NOMO-1 treated with dmso at 0.1 percent for 144 hours (cell line): ENCODE results near the gene IMMP2L.

Source experiments
- DNase-seq: peaks from one replicate; lab custom pipeline; 2025; ENCODE audit not compliant: unreplicated experiment; lab: John Stamatoyannopoulos, UW

Gene IMMP2L

GRCh38 chr7:110839866-110840265 is 722.4 kb downstream of the IMMP2L start:
- DNase-seq: no peak

DNA sequence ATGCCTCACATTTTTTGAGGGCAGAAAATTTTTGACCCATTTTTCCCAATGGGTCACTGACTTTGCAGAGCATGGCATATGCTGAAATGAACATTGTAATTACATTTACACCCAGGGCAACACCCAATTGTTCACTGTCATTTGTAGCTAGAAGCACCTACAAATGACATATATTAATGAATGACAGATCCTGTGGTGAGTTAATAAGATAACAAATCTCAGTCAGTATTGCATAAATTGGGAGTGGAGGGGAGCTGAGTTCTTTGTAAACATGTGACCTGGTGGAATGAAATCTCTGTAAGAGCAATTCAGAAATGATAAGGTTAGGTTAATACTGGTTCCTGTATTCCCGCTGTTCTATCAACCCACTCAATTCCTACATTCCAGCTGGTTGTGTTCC is 726.4 kb downstream of the IMMP2L start:
- no peak for DNase-seq

DNA sequence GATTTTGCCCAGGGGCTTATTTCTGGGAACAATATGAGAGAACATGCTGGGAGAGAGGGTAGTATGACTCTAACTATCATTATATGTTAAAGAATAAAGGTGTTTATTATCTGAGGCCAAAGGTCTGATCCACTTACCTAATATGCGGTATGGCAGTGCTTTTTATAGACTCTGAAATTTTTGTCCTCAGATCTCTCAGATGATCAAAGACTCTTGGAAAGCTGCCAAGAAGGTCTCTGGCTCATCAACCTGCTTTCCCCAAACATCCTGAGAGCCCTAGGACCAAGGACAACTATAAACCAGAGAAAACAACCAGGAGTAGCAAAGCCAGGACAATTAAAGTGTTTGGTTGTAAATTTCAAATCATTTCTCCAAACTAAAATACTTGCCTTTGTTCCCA is 727.1 kb downstream of the IMMP2L start:
- no peak for DNase-seq

- DNase-seq: no peak
Measured at GRCh38 chr7:110831419-110831818, 730.9 kb downstream of the IMMP2L start.

- no peak for DNase-seq
Measured at GRCh38 chr7:110830778-110831177, 731.5 kb downstream of the IMMP2L start.

- DNase-seq: no peak
Measured at GRCh38 chr7:110827936-110828335, 734.4 kb downstream of the IMMP2L start.

DNA sequence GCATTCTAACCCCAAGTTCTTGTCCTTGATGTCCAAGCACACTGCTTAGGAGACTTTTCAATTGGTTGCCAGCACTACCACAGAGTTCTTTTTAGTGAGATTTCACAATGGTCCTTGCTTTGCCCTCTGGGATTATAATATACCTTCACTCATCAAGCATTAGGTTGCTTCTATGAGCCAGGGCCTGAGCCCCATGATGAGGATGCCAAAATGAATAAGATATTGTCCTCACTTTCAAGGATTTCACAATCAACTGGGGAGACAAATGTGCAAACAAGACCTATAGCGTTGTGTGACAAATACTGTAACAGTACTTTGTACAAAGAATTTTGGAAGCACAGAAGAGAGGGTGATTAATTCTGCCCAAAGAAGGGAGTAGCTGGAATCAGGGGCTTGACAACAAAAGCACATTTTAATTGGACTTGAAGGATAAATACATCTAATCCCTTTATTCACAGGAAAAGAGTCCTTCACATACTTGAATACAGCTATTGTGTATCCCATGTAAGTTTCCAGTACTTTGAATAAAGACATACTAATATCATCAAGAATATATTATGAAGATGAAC is 734.9 kb downstream of the IMMP2L start:
- no peak for DNase-seq

- no peak for DNase-seq
Measured at GRCh38 chr7:110813986-110814385, 748.3 kb downstream of the IMMP2L start.

- DNase-seq: no peak
Measured at GRCh38 chr7:110809832-110810231, 752.5 kb downstream of the IMMP2L start.

GRCh38 chr7:110808361-110808760 is 753.9 kb downstream of the IMMP2L start:
- no peak for DNase-seq

GRCh38 chr7:110804501-110804900 is 757.8 kb downstream of the IMMP2L start:
- DNase-seq: no peak

DNA sequence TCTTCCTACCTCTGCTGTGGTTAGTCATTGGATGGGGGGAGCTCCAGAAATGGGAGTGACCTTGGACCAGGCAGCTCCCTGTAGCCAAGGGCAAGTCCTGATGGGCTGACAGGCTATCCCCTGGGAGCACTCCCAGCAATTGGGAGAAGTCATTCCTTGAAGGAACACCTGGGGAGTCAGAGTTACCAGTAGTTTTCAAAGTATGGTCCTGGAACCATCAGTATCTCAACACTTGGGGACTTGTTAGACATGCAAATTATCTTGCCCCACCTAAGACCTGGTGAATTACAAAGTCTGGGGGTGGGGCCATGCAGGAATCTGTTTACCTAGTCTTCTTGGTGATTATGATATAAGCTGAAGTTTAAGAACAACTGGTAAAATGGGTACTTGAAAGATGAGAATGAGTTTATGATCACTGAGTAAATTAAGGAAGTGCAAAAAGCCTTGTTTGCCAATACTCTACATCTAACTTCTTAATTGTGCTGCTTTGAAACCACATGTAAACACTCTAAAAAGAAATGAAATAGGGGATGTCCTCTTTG is 758.6 kb downstream of the IMMP2L start:
- DNase-seq: no peak

- DNase-seq: no peak
Measured at GRCh38 chr7:110801502-110801901, 760.8 kb downstream of the IMMP2L start.

DNA sequence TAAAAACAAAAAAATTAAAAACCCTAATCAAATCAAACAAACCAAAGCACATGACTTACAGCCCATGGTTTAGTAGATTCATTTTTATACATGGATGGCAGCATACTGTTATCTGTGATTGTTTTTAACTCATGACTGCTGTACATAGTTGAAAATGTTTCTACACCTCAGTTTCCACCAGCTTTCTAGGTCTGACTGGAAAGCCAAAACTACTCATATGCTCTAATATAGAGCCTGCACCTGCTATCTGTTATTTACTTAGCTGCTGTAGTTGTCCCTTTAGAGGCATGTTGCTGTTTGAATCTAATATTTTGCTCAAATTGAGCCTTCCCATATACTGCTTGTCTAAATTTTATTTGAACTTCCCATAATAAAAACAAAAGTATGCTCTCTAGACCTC is 761.3 kb downstream of the IMMP2L start:
- DNase-seq: no peak

- no peak for DNase-seq
Measured at GRCh38 chr7:110797656-110798055, 764.6 kb downstream of the IMMP2L start.

GRCh38 chr7:110790992-110791391 is 771.3 kb downstream of the IMMP2L start:
- DNase-seq: no peak

DNA sequence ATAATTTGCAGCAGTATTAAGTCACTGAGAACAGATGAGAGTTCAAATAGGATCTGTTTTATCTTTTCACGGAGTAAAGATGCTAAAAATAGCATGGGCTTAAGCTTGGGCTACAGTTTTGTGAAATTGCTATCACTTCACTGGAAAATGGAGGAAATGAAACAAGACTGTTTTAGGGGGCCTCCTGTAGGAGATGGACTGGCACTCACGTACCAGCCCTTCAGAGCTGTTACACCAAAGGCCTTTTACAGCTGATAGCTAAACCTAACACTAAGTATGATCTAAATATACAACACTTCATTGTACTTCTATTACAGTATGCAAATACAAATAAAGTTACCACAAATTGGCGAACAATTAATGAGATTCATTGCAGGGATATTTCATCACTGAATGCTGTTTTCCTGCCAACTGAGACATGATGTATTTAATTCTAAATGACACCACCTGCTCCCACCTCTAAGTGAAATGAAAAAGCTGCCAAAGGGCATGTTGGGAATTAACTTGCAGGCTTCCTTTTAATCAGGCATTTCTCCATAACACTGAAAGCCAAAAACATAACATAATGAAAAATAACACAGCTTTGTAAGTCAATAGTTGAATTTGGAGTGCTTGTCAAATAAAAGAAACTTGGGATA is 775.8 kb downstream of the IMMP2L start:
- DNase-seq: no peak

DNA sequence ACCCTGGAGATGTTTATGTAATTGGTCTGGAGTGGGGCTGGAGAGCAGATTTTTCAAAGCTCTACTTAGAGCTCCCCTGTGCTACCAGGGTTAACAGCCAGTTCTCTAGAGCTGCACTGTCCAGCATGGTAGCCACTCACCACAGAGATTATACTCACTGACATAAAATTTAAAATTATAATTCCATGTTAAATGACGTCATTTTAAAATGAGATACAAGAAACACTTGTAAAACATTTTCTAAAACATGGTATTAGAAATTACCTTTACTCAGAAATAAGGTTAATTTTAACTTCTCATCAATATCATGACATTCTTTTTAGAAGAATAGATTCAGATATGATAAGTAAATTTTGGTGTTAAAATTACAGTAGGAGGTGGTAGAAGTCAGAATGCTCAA is 777.5 kb downstream of the IMMP2L start:
- no peak for DNase-seq

GRCh38 chr7:110780712-110781111 is 781.6 kb downstream of the IMMP2L start:
- no peak for DNase-seq

DNA sequence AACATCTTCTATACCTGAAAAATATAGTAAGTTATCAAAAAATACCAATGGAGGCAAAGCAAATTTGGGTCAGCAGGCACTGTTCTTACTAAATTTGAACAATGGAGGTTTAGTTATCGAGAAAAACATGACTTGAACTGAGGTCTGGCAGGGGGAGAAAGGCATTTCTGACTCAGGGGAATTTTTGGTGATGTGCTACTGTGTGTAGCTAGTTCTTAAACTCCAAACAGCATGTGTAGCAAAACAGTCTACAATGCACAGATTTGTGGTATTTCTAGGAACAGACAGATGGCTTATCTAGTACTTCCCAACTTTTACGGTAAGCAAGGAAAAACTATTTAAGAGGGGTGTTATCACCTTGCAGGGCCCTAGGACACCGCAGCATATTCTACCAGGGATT is 783.0 kb downstream of the IMMP2L start:
- DNase-seq: no peak

GRCh38 chr7:110775046-110775445 is 787.2 kb downstream of the IMMP2L start:
- no peak for DNase-seq

GRCh38 chr7:110774071-110774470 is 788.2 kb downstream of the IMMP2L start:
- DNase-seq: no peak

DNA sequence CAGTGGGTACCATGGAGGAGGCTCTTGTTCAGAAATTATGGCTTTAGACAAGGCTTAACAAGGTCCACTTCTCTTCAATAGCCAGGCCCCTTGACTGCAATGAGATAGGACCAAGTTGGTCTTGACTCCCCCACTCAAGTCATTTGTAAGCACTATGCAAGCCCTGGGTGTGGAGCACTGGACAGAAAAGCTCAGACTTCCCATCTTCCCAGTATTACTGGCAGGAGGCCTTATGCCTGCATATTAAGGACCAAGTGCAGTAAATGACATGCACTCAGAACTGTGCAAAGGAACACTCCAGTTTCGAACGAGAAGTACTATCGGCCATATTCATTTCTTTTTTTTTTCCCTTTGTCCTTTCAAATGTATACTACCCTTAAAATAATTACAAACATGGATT is 789.7 kb downstream of the IMMP2L start:
- no peak for DNase-seq
